Measurements from ENCODE around the gene FEM1A.
"Not testable (repeated sequence)": the region's sequence is repeated elsewhere in the genome, so short reads cannot be mapped to it uniquely, and the experiment has no call there.

The FEM1A gene, protein sequence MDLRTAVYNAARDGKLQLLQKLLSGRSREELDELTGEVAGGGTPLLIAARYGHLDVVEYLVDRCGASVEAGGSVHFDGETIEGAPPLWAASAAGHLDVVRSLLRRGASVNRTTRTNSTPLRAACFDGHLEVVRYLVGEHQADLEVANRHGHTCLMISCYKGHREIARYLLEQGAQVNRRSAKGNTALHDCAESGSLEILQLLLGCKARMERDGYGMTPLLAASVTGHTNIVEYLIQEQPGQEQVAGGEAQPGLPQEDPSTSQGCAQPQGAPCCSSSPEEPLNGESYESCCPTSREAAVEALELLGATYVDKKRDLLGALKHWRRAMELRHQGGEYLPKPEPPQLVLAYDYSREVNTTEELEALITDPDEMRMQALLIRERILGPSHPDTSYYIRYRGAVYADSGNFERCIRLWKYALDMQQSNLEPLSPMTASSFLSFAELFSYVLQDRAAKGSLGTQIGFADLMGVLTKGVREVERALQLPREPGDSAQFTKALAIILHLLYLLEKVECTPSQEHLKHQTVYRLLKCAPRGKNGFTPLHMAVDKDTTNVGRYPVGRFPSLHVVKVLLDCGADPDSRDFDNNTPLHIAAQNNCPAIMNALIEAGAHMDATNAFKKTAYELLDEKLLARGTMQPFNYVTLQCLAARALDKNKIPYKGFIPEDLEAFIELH

DNA sequence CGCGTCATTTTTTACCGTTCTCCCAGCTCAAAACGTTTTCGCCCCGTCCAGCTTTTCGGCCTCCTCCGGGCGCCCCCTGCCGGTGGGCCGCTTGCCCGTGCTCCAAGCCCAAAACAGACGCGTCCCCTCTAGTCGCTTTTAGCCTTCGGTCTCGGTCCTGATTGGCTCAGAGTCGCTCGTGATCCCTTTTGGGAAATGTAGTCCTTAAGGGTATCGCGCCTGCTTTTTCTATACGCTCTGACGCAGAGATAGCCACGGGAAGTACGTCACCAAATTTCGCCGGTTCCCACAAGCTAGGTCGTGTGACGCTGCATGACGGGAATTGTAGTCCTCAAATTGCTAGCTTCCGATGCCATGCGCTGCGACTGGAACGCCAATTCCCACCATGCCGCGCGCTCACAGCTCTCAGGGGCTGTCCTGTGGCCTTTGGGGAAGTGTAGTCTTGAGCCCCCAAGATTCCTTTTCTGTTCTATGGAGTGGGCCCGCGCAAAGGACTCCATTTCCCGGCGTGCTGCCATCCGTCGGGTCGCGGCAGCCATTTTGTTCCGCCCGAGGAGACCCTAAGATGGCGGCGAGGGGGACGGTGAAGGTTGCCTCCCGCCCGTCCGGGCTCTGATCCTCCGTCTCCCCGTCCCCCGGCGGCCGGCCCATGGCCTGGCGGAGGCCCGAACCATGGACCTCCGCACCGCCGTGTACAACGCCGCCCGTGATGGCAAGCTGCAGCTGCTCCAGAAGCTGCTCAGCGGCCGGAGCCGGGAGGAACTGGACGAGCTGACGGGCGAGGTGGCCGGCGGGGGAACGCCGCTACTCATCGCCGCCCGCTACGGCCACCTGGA, at the start of gene FEM1A:
FEM1A (plus strand) TSS at position 552 of the 836 bp plus-strand sequence; CDS start at position 673, 121 bp downstream.
- ChIA-PET CTCF (interaction anchor here (0.5 to 2.5 kb wide), 11 partner anchors 18 to 736 kb away, joined by 3 to 18 read pairs (median 5); no protein-coding TSS in a partner anchor), POLR2A (interaction anchor here (0.6 to 2.1 kb wide), 7 partner anchors 24 to 321 kb away, joined by 3 to 25 read pairs (median 7); partner anchors contain the start of gene DPP9)
- peak; percentile 95 for DNase-seq (ENCODE audit: extremely low spot score)
- peak; percentile 91 for TF ChIP-seq L3MBTL2 (conservative IDR thresholded peaks at IDR 0.05)
- peak; percentile 70 for TF ChIP-seq NFRKB (IDR thresholded peaks at IDR 0.05)
- peak; percentile 98 for TF ChIP-seq SUZ12 (IDR thresholded peaks at IDR 0.05)
- peak; percentile 98 for TF ChIP-seq ELF4 (IDR thresholded peaks at IDR 0.05)
- no peak for TF ChIP-seq LEF1 (IDR thresholded peaks at IDR 0.05; ENCODE audit: borderline replicate concordance)
- no peak for TF ChIP-seq CTBP1 (IDR thresholded peaks at IDR 0.05; ENCODE audit: borderline replicate concordance)
- TF ChIP-seq, protein P1, sequence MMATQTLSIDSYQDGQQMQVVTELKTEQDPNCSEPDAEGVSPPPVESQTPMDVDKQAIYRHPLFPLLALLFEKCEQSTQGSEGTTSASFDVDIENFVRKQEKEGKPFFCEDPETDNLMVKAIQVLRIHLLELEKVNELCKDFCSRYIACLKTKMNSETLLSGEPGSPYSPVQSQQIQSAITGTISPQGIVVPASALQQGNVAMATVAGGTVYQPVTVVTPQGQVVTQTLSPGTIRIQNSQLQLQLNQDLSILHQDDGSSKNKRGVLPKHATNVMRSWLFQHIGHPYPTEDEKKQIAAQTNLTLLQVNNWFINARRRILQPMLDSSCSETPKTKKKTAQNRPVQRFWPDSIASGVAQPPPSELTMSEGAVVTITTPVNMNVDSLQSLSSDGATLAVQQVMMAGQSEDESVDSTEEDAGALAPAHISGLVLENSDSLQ (IDR thresholded peaks at IDR 0.05), result peak; percentile 49
- peak; percentile 38; the same call in 1 of the 2 replicates for TF ChIP-seq ZNF384 (IDR thresholded peaks at IDR 0.05)
- peak; percentile 70 for TF ChIP-seq TARDBP (IDR thresholded peaks at IDR 0.05)
- TF ChIP-seq HDGF (IDR thresholded peaks at IDR 0.05; ENCODE audit: borderline replicate concordance), result no peak

DNA sequence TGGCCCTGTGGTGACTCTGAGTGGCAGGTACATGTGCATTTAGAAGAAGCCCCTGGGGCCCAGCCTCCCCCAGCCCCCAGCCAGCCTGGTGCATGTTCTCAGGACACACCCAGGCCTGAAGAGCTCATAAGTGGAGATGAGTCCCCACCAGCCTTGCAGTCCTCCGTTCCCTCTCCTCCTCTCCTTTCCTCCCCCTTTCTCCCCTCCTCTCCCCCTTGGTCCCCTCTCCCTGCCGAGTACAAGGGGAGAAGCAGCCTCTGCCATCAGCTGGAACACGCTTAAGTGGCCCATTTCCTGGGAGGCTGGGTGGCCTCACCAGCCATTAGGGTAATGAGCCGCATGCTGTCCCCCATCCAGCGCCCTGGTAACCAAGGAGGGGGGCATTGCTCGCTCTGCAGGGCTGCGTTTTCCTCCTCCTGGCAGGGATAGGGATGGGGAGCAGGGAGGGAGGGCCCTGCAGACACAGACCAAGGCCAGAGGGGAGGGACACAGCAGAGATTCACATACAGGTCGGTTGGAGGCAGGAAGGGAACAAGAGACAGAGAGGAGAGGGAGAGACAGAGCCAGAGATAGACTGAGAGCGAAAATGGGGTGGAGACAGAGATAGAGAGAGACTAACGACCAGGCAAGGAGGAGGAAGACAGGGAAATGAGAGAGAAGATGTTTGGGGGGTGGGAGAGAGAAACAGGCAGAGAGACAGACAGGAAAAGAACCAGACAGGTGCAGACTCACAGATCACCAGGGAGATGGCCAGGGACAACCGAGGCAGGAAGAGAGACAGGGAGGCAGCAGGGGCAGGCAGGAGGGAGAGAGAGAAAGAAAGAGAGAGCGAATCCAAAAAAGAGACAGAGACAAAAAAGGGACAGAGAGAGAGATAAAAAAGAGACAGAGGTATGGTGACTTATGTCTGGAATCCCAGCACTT, 48.5 kb upstream of the FEM1A start:
- DNase-seq (ENCODE audit: extremely low spot score), result no peak
- ChIA-PET CTCF (no interaction called here), POLR2A (no interaction called here)
- TF ChIP-seq L3MBTL2 (conservative IDR thresholded peaks at IDR 0.05) (no peak), SUZ12 (IDR thresholded peaks at IDR 0.05) (no peak), BHLHE40 (IDR thresholded peaks at IDR 0.05; ENCODE audit: borderline replicate concordance) (no peak), SP1 (IDR thresholded peaks at IDR 0.05) (no peak), FOXA1 (IDR thresholded peaks at IDR 0.05) (no peak), FOXK2 (IDR thresholded peaks at IDR 0.05) (no peak), TARDBP (IDR thresholded peaks at IDR 0.05) (no peak), NFRKB (IDR thresholded peaks at IDR 0.05) (no peak), HDGF (IDR thresholded peaks at IDR 0.05; ENCODE audit: borderline replicate concordance) (no peak), FOXM1 (IDR thresholded peaks at IDR 0.05; ENCODE audit: borderline replicate concordance) (no peak), CTBP1 (IDR thresholded peaks at IDR 0.05; ENCODE audit: borderline replicate concordance) (no peak), ARNT (IDR thresholded peaks at IDR 0.05) (no peak), ZNF384 (IDR thresholded peaks at IDR 0.05) (no peak), ELF4 (IDR thresholded peaks at IDR 0.05) (no peak), LEF1 (IDR thresholded peaks at IDR 0.05; ENCODE audit: borderline replicate concordance) (no peak)
- TF ChIP-seq, protein P1 (IDR thresholded peaks at IDR 0.05), result no peak

DNA sequence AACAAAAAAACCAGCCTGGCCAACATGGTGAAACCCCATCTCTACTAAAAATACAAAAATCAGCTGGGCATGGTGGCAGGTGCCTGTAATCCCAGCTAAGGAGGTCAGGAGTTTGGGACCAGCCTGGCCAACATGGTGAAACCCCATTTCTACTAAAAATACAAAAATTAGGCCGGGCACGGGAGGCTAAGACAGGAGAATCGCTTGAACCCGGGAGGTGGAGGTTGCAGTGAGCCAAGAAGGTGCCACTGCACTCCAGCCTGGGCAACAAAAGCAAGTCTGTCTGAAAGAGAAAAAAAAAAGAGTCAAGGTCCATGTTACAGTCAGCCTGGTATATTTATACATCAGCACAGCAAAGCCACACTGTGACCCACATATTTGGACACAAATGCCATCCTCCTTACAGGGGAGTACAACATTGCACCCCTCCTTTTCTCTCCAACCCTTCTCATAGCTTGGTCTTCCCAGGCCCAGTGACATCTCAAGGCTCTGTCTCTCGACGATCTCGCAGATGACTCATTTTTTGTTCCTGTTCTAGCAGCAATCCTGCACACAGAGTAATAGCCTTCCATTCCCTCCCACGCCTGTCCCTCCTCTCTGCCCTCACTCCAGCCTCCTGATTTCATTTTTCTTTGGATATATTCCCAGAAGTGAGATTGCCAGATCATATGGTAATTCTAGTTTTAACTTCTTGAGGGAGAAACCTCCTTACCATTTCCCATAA, 46.9 kb upstream of the FEM1A start:
- POLR2A ChIA-PET, result no interaction called here
- CTCF ChIA-PET, result interaction anchor here (1.3 kb wide), 1 partner anchor 15 kb away, joined by 4 read pairs; no protein-coding TSS in a partner anchor
- DNase-seq (ENCODE audit: extremely low spot score), result no peak
- TF ChIP-seq FOXA1 (IDR thresholded peaks at IDR 0.05), result no peak
- TF ChIP-seq SP1 (IDR thresholded peaks at IDR 0.05), result no peak
- TF ChIP-seq BHLHE40 (IDR thresholded peaks at IDR 0.05; ENCODE audit: borderline replicate concordance), result no peak
- no peak for TF ChIP-seq SUZ12 (IDR thresholded peaks at IDR 0.05)
- no peak for TF ChIP-seq CTBP1 (IDR thresholded peaks at IDR 0.05; ENCODE audit: borderline replicate concordance)
- TF ChIP-seq ARNT (IDR thresholded peaks at IDR 0.05), result no peak
- TF ChIP-seq LEF1 (IDR thresholded peaks at IDR 0.05; ENCODE audit: borderline replicate concordance), result no peak
- no peak for TF ChIP-seq L3MBTL2 (conservative IDR thresholded peaks at IDR 0.05)
- no peak for TF ChIP-seq NFRKB (IDR thresholded peaks at IDR 0.05)

DNA sequence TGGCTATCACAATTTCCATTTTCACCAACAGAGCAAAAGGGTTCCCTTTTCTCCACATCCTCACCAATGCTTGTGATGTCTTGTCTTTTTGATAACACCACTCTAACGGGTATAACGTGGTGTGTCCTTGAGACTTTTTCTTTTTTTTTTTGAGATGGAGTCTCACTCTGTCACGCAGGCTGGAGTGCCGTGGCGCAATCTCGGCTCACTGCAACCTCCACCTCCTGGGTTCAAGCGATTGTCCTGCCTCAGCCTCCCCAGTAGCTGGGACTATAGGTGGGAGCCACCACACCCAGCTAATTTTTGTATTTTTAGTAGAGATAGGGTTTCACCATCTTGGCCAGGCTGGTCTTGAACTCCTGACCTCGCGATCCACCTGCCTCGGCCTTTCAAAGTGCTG, 46.4 kb upstream of the FEM1A start:
- POLR2A ChIA-PET, result not testable (repeated sequence)
- CTCF ChIA-PET, result interaction anchor here (1.3 kb wide), 1 partner anchor 14 kb away, joined by 4 read pairs; no protein-coding TSS in a partner anchor

DNA sequence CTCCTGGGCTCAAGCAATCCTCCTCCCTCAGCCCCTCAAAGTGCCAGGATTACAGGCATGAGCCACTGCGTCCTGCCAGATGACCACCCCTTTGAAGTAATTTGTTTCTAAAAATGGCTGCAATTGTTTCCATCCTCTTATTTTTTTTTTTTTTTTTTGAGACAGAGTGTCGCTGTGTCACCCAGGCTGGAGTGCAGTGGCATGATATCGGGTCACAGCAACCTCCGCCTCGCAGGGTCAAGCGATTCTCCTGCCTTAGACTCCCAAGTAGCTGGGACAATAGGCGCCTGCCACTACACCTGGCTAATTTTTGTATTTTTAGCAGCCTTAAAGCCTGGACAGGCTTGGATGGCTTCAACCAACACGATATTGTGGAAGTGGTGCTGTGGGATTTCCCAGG, 45.5 kb upstream of the FEM1A start:
- DNase-seq (ENCODE audit: extremely low spot score), result no peak
- no peak for TF ChIP-seq BHLHE40 (IDR thresholded peaks at IDR 0.05; ENCODE audit: borderline replicate concordance)
- TF ChIP-seq ARNT (IDR thresholded peaks at IDR 0.05), result no peak
- no peak for TF ChIP-seq L3MBTL2 (conservative IDR thresholded peaks at IDR 0.05)
- CTCF ChIA-PET, result no interaction called here
- POLR2A ChIA-PET, result no interaction called here

More for the DNA sequence above, 46.4 kb upstream of the FEM1A start:
- DNase-seq (ENCODE audit: extremely low spot score), result not testable (repeated sequence)
